Testis (tissue), 3 donors: Measurements from ENCODE around the gene PDE8B. TPM values are rescaled to one million over a fixed set of nuclear protein-coding genes. Genes with fewer than 3 reads are reported as not detected.

ENCODE experiments used
- DNase-seq: peaks from one replicate; pipeline ENCODE4 v3.0.0-alpha.2; 2019
- H3K27ac ChIP-seq, 2 donors: fragments of 200-600 bp; sonication (generic); one replicate each; pipeline ENCODE4 v1.5.1; 2019
- H3K27me3 ChIP-seq: fragments of 200-600 bp; sonication (generic); one replicate; pipeline ENCODE4 v1.5.1; 2019
- H3K36me3 ChIP-seq: fragments of 200-600 bp; sonication (generic); one replicate; pipeline ENCODE4 v1.5.1; 2017; ENCODE audit warnings: low read depth; ENCODE audit errors: missing control alignments
- H3K4me1 ChIP-seq: fragments of 200-600 bp; sonication (generic); one replicate; pipeline ENCODE4 v1.5.1; 2019
- H3K4me3 ChIP-seq, 2 donors: fragments of 200-600 bp; sonication (generic); one replicate each; pipeline ENCODE4 v1.5.1; 2017 to 2019
- H3K9me3 ChIP-seq: fragments of 200-600 bp; sonication (generic); one replicate; pipeline ENCODE4 v1.5.1; 2017
- POLR2A ChIP-seq: fragments of 450-650 bp; IDR thresholded peaks from one replicate; pipeline ENCODE4 v1.6.1; 2017; ENCODE audit warnings: antibody characterized with exemption, mild to moderate bottlenecking, moderate library complexity
- WGBS, 2 donors: methylation state at CpG; one replicate each; pipeline ENCODE4 v1.1.5; 2018; 5-methylcytosine and 5-hydroxymethylcytosine counted together
- intact Hi-C: fragments of 100-400 bp; cut with DNase I; formaldehyde crosslinking; loops from one replicate; pipeline ENCODE4 v1.15.1; 2023; ENCODE audit warnings: low total_unique reads
- polyA plus RNA-seq: library from polyadenylated mRNA; stranded (reverse); fragments of 350-450 nt; fragmentation: Illumina TruSeq; extraction: RNeasy Lipid Tissue Mini Kit (QIAGEN cat#74804); gene quantifications from one replicate; pipeline ENCODE4 v1.2.3, GENCODE V29; 2014; ENCODE audit warnings: low read depth, low replicate concordance; ENCODE audit not compliant: insufficient read depth
- total RNA-seq, 2 donors: library from RNA; depleted of rRNA; stranded (reverse); fragments of >200 nt; gene quantifications; one replicate each; pipeline ENCODE4 v1.2.3, GENCODE V29; 2016
- TF ChIP-seq, protein P1 (sequence below), 3 experiments: fragments of 450-650 bp in 2 of 3; fragments of 200-600 bp in 1 of 3; sonication (generic) in 1 of 3; IDR thresholded peaks; one replicate each; pipeline ENCODE4 v1.5.1; 2016 to 2019; ENCODE audit warnings: antibody characterized with exemption in 3 of 3, mild to moderate bottlenecking in 2 of 3, moderate library complexity in 1 of 3

Gene PDE8B
- total and polyA plus RNA-seq, 3 donors from 2014 or later = 2.0 to 7.2 (median 5.8) TPM

DNA sequence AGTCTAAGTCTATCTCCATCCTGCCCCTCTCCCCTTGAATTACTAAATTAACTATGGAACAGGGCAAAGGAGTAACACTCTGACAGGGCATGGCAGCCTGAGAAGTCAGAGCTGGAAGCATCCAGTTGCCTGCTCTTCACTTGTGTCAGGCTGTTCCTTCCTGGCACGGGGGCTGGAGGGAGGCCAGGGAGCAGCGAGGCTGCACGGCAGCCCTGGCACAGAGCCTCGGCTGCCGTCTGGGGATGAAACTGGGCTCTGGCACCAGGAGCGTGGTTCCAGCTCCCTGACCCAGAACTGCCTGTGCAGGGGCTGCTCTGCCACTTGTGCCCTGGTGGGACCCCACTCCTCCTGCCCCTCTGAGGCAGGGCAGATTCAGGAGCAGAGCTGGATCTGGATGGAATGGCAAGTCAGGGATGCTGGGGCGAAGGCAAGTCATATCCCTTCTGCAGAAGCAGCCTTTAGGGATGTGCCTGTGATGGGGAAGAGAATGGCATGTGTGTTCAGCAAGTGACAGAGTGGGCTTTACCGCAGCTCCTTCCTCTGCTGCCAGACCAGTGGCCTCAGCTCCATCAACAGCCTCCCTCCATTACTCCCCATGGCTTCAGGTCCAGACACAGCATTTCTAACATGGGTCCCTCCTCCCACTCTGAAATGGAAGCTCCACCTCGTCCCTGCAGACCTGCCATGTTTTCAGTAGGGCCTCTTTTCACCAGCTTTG, 42.2 kb upstream of the PDE8B start:
- no peak for TF ChIP-seq POLR2A
- TF ChIP-seq, protein P1, sequence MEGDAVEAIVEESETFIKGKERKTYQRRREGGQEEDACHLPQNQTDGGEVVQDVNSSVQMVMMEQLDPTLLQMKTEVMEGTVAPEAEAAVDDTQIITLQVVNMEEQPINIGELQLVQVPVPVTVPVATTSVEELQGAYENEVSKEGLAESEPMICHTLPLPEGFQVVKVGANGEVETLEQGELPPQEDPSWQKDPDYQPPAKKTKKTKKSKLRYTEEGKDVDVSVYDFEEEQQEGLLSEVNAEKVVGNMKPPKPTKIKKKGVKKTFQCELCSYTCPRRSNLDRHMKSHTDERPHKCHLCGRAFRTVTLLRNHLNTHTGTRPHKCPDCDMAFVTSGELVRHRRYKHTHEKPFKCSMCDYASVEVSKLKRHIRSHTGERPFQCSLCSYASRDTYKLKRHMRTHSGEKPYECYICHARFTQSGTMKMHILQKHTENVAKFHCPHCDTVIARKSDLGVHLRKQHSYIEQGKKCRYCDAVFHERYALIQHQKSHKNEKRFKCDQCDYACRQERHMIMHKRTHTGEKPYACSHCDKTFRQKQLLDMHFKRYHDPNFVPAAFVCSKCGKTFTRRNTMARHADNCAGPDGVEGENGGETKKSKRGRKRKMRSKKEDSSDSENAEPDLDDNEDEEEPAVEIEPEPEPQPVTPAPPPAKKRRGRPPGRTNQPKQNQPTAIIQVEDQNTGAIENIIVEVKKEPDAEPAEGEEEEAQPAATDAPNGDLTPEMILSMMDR (IDR thresholded peaks at IDR 0.05) = no peak
- DNase-seq = peak; percentile 82
- Histone ChIP-seq H3K27ac (no peak overlapping the region), H3K27me3 (no peaks in the 10 kb centered on the region), H3K36me3 (no peaks in the 10 kb centered on the region), H3K4me1 (peaks cover 10% of the 10 kb centered on the region), H3K9me3 (no peaks in the 10 kb centered on the region), H3K4me3 (no peak overlapping the region)
- 41 to 58% methylated on average over 8 to 9 of the region's 9 CpGs for WGBS, 2 donors
- intact Hi-C loops = no loop called here

DNA sequence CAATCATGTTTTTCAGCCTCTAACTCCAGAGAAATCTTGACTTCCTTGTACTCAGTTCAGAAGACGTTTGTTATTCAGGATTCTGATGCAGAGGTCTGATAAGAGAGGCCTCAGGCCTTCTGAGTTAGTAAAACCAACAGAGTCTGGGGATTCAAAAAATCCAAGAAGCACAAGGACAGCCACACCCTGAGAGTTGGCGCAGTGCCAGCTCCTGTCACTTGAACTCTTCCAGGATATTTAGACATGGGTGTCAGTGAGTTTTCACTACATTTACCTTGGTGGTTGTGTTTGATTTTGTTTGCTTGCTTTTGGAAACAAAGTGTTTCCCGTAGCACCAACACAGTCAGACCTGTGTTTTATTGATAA, 41.6 kb upstream of the PDE8B start:
- Histone ChIP-seq H3K4me3 (no peak overlapping the region), H3K27me3 (no peaks in the 10 kb centered on the region), H3K36me3 (no peaks in the 10 kb centered on the region), H3K4me1 (peaks cover 10% of the 10 kb centered on the region), H3K9me3 (no peaks in the 10 kb centered on the region), H3K27ac (no peak overlapping the region)
- DNase-seq = no peak
- TF ChIP-seq, protein P1 (IDR thresholded peaks at IDR 0.05) = no peak
- TF ChIP-seq POLR2A = no peak
- intact Hi-C loops = no loop called here
- 54 to 65% methylated on average over 3 of the region's 3 CpGs for WGBS, 2 donors

DNA sequence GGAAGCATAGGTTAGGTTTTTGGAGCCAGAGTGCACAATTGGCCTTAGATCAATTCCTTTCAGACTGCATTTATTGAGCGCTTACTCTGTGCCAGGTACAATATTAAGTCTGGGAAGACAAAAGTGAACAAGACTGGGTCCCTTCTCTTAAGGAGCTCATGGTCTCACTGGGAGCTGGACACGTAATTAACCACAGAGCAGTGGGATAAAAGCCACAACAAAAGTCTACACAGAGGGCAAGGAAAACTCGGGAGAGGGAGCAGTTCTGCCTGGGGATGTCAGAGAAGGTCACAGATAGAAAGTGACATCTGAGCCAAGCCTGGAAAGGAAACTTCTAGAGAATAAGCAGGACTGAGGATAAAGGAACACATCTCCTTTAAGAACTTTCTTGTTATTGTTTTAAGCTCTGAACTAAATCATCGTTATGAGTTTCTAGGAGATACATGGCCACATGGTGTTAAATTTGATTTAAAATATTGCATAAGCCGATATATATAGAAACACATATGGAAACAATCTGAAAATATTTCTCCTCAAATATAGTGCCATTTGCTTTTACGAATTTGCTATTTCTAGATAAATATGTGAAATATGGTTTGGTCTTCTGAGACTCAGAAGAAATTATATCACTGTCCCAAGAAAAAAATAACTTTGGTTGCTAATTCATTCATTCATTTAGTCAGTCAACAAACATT, 40.1 kb upstream of the PDE8B start:
- Histone ChIP-seq H3K4me1 (peaks cover 10% of the 10 kb centered on the region), H3K4me3 (no peak overlapping the region), H3K27me3 (no peaks in the 10 kb centered on the region), H3K36me3 (no peaks in the 10 kb centered on the region), H3K27ac (no peak overlapping the region), H3K9me3 (no peaks in the 10 kb centered on the region)
- no peak for DNase-seq
- WGBS, 2 donors = 80 to 87% methylated on average over 6 of the region's 6 CpGs
- intact Hi-C loops = no loop called here
- TF ChIP-seq, protein P1 (IDR thresholded peaks at IDR 0.05) = no peak
- no peak for TF ChIP-seq POLR2A

DNA sequence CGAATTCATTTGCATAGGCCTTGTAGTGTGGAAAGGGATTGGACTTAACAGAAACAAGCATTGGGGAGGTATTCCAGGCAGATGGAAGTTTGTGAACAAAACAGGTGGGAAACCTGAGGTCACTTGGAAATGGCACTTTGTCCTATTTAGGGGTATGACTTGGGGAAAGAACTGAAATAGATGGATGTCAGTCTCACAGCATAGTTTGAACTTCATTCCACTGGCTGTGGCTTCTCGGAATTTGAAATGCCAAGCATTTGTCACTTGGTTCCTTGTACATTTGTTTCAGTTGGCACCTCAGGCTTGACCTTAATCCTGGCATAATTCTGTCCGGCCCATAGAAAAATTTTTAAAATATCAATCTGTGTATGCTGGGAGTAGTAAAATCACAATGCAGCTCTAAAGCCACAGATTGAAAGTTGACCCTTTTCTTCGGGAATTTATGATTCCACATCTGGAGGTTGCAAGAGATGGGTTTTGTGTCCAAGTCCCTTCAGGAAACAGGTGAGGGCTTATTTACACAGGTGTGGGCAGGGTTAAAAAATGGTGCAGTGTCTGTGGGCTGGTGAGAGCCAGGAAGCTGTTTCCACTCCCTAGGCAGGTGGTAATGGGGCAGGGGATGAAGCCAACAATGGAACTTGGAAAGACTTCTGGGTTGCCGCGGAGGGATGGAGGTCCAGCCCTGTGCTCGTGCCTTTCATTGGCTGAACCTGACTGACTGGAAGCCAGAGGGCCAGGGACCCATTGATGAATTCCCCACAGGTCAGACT, 39.2 kb upstream of the PDE8B start:
- no peak for DNase-seq
- H3K4me3 ChIP-seq = no peak overlapping the region
- 87 to 96% methylated on average over 7 of the region's 7 CpGs for WGBS, 2 donors
- peaks cover 10% of the 10 kb centered on the region for H3K4me1 ChIP-seq
- no peaks in the 10 kb centered on the region for H3K9me3 ChIP-seq
- no peak overlapping the region for H3K27ac ChIP-seq
- H3K36me3 ChIP-seq = no peaks in the 10 kb centered on the region
- no peaks in the 10 kb centered on the region for H3K27me3 ChIP-seq
- no peak for TF ChIP-seq POLR2A
- TF ChIP-seq, protein P1 (IDR thresholded peaks at IDR 0.05) = no peak
- intact Hi-C loops = no loop called here
